PFSK-1 (cell line): ENCODE measurements around the gene ADCY2.

Experiments
- FOXP2 ChIP-seq: optimal IDR thresholded peaks from 2 replicates; pipeline ENCODE3; 2011; ENCODE audit warnings: borderline replicate concordance, control low read depth, inconsistent platforms; ENCODE audit not compliant: insufficient read depth; ENCODE audit errors: extremely low read length, extremely low read depth
- TAF1 ChIP-seq: IDR thresholded peaks from 2 replicates; pipeline ENCODE4 v1.6.1; 2012; ENCODE audit warnings: low read length, control low read depth, borderline replicate concordance; ENCODE audit not compliant: insufficient read depth

- TF ChIP-seq TAF1 (no peak), FOXP2 (no peak)
Measured at GRCh38 chr5:7415123-7415522, 19.2 kb downstream of the ADCY2 start.
